ENCODE measurements around the gene CDK18.

The CDK18 gene

GRCh38 chr1:205576805-205577761 is 72.6 kb downstream of the CDK18 start:
- TF ChIP-seq SIN3A (IDR thresholded peaks at IDR 0.05; ENCODE audit: borderline replicate concordance, insufficient read depth, low read length): no peak
- TF ChIP-seq TAF1 (IDR thresholded peaks at IDR 0.05; ENCODE audit: borderline replicate concordance, insufficient read depth, low read length): no peak
- no peak for TF ChIP-seq FOXP2 (optimal IDR thresholded peaks at IDR 0.05; ENCODE audit: borderline replicate concordance, extremely low read depth, extremely low read length, insufficient read depth)
- TF ChIP-seq REST (IDR thresholded peaks at IDR 0.05; ENCODE audit: insufficient read depth in 1 of 2, low read depth in 2 of 2, low read length in 2 of 2): no peak
- TF ChIP-seq POLR2AphosphoS5 (IDR thresholded peaks at IDR 0.05; ENCODE audit: low read depth, low read length): no peak

DNA sequence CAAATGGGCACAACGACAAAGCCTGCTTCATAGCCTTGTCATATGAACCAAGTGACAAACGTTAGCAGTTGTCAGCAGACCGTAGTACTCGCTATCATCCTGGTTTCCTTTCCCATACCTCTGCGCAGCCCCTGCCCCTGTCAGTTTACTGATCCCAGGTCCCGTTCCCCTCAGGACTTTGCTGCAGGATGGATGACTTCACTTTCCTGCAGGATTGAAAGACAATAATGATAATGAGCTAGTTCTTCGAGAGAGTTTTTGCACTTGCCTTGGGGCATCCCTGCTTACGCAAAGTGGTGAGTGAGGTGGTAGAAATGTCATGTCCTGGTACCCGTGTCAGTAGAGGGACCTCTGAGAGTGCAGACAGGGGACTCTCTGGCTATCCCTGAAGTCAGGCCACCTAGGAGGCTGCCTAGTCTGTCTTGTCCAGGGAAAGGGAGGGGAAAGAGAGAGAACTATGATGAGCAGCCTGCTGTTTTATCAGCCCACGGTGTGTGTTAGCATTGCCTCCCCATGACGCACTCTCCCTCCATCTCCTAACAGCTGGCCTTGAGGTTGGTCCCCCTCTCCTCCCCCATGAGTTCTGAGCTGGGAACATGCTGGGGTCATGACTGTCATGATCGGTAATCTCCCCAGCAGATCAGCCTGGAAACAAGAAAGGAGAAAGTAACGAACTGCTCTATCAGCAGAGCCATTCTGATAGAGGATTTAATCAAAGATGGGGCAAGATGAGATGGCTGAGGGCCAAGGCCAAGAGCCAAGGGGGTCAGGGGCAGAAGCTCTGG is 73.6 kb downstream of the CDK18 start:
- TF ChIP-seq POLR2AphosphoS5 (IDR thresholded peaks at IDR 0.05; ENCODE audit: low read depth, low read length) (no peak), SIN3A (IDR thresholded peaks at IDR 0.05; ENCODE audit: borderline replicate concordance, insufficient read depth, low read length) (no peak), FOXP2 (optimal IDR thresholded peaks at IDR 0.05; ENCODE audit: borderline replicate concordance, extremely low read depth, extremely low read length, insufficient read depth) (no peak), TAF1 (IDR thresholded peaks at IDR 0.05; ENCODE audit: borderline replicate concordance, insufficient read depth, low read length) (no peak), REST (IDR thresholded peaks at IDR 0.05; ENCODE audit: insufficient read depth in 1 of 2, low read depth in 2 of 2, low read length in 2 of 2) (no peak)

GRCh38 chr1:205578780-205579571 is 74.5 kb downstream of the CDK18 start:
- TF ChIP-seq TAF1 (IDR thresholded peaks at IDR 0.05; ENCODE audit: borderline replicate concordance, insufficient read depth, low read length): no peak
- TF ChIP-seq REST (IDR thresholded peaks at IDR 0.05; ENCODE audit: insufficient read depth in 1 of 2, low read depth in 2 of 2, low read length in 2 of 2): no peak
- no peak for TF ChIP-seq POLR2AphosphoS5 (IDR thresholded peaks at IDR 0.05; ENCODE audit: low read depth, low read length)
- TF ChIP-seq SIN3A (IDR thresholded peaks at IDR 0.05; ENCODE audit: borderline replicate concordance, insufficient read depth, low read length): no peak
- TF ChIP-seq FOXP2 (optimal IDR thresholded peaks at IDR 0.05; ENCODE audit: borderline replicate concordance, extremely low read depth, extremely low read length, insufficient read depth): no peak

- TF ChIP-seq TAF1 (IDR thresholded peaks at IDR 0.05; ENCODE audit: borderline replicate concordance, insufficient read depth, low read length) (no peak), POLR2AphosphoS5 (IDR thresholded peaks at IDR 0.05; ENCODE audit: low read depth, low read length) (no peak), SIN3A (IDR thresholded peaks at IDR 0.05; ENCODE audit: borderline replicate concordance, insufficient read depth, low read length) (no peak), REST (IDR thresholded peaks at IDR 0.05; ENCODE audit: insufficient read depth in 1 of 2, low read depth in 2 of 2, low read length in 2 of 2) (no peak), FOXP2 (optimal IDR thresholded peaks at IDR 0.05; ENCODE audit: borderline replicate concordance, extremely low read depth, extremely low read length, insufficient read depth) (no peak)
These were observed 75.2 kb downstream of the CDK18 start for GRCh38 chr1:205579711-205580110.

Data from PFSK-1 (cell line).